Measurements from ENCODE around the gene PDE8B. TPM values are rescaled to one million over a fixed set of nuclear protein-coding genes. Genes with fewer than 3 reads are reported as not detected.

The PDE8B gene
- total RNA-seq, 1 donor from 2014 or later: not detected

GRCh38 chr5:77192441-77193050 lies 17.9 kb upstream of the PDE8B start:
- Mint-ChIP-seq H3K9me3 (peaks cover 8% of the 10 kb centered on the region), H3K4me1 (no peaks in the 10 kb centered on the region), H3K4me3 (no peak overlapping the region), H3K27ac (no peak overlapping the region), H3K27me3 (peaks cover 12% of the 10 kb centered on the region), H3K36me3 (ENCODE audit: low read depth) (no peaks in the 10 kb centered on the region)
- CTCF ChIA-PET: no interaction called here
- DNase-seq: no peak
- intact Hi-C loops (cut with micrococcal nuclease): no loop called here
- ATAC-seq (ENCODE audit: low read depth): no peak
- TF ChIP-seq CTCF (IDR thresholded peaks at IDR 0.05): no peak
- POLR2A ChIA-PET: no interaction called here

DNA sequence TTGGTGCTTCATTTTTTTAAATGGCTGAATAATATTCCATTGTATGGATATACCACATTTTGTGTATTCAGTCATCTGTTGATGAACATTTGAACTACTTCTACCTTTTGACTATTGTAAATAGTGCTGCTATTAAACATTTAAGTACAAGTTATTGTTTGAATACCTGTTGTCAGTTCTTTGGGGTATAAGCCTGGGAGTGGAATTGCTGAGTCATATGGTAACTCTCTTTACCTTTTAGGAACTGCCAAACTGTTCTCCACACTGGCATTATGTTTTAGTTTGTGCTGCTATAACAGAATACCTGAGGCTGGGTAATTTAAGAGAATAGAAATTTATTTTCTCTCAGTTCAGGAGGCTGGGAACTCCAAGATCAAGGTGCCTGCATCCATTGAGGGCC lies 15.7 kb upstream of the PDE8B start:
- ATAC-seq (ENCODE audit: low read depth): no peak
- CTCF ChIA-PET: no interaction called here

DNA sequence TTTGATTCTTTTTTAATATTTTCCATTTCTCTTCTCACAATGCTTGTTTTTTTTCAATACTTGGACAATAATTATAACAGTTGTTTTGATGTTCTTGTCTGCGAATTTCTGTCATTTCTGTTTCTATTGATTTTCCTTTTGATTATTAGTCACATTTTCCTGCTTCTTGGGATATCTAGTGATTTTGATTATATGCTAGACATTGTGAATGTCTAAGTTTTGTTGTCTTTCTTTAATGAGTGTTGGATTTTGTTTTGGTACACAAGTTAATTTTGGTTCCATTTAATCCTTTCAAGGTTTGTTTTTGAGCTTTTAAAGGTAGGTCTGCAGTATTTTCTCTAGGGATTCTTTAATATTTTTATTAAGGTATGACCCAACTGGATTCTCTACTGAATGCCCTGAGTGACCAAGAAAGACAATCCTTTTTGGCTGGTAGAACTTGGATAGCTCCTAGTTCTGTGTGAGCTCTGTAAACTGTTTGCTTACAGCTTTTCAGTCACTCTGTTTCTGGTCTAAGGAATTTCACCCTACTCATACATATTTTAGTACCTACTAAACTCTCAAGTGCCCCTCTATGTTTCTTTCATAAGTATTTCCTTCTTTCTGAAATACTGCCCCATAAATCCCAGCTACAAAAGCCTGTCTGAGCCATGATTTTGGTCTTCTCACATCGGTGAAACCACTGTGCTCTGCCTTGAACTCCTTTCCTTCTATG lies 12.5 kb upstream of the PDE8B start:
- no peak for DNase-seq
- Mint-ChIP-seq H3K4me3 (no peak overlapping the region), H3K4me1 (no peaks in the 10 kb centered on the region), H3K27me3 (peaks cover 14% of the 10 kb centered on the region), H3K9me3 (peaks cover 17% of the 10 kb centered on the region), H3K36me3 (ENCODE audit: low read depth) (no peaks in the 10 kb centered on the region), H3K27ac (no peak overlapping the region)
- ChIA-PET POLR2A (no interaction called here), CTCF (no interaction called here)
- ATAC-seq (ENCODE audit: low read depth): no peak
- intact Hi-C loops (cut with micrococcal nuclease): no loop called here
- TF ChIP-seq CTCF (IDR thresholded peaks at IDR 0.05): no peak

More for the DNA sequence above, 15.7 kb upstream of the PDE8B start:
- Mint-ChIP-seq H3K27ac (no peak overlapping the region), H3K9me3 (peaks cover 17% of the 10 kb centered on the region), H3K27me3 (peaks cover 12% of the 10 kb centered on the region), H3K4me3 (no peak overlapping the region), H3K4me1 (no peaks in the 10 kb centered on the region), H3K36me3 (ENCODE audit: low read depth) (no peaks in the 10 kb centered on the region)
- intact Hi-C loops (cut with micrococcal nuclease): no loop called here
- no peak for DNase-seq
- POLR2A ChIA-PET: no interaction called here
- TF ChIP-seq CTCF (IDR thresholded peaks at IDR 0.05): no peak

DNA sequence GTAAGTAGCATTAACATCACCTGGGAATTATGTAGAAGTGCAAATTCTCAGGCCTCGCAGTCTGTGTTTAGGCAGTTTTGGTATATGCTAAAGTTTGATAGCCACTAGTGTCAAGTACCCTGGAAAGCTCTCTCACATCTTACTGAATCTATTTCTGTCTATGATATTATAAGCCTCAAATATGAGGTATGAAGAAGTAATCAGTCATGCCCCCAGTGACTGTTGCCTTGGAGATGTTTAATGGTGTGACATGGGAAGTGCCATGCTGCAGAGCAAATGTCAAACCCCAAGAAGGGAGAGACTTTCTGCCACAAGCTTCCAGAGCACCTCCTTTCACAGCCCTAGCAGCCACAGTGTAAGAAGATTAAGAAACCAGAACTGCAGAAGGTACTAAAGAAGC lies 9.8 kb upstream of the PDE8B start:
- H3K4me1 Mint-ChIP-seq: no peaks in the 10 kb centered on the region
- H3K4me3 Mint-ChIP-seq: no peak overlapping the region
- no peak for TF ChIP-seq CTCF (IDR thresholded peaks at IDR 0.05)
- H3K27me3 Mint-ChIP-seq: peaks cover 14% of the 10 kb centered on the region
- intact Hi-C loops (cut with micrococcal nuclease): no loop called here
- ChIA-PET CTCF (no interaction called here), POLR2A (no interaction called here)
- H3K9me3 Mint-ChIP-seq: peaks cover 11% of the 10 kb centered on the region
- H3K36me3 Mint-ChIP-seq (ENCODE audit: low read depth): no peaks in the 10 kb centered on the region
- ATAC-seq (ENCODE audit: low read depth): no peak
- no peak overlapping the region for H3K27ac Mint-ChIP-seq
- DNase-seq: no peak

DNA sequence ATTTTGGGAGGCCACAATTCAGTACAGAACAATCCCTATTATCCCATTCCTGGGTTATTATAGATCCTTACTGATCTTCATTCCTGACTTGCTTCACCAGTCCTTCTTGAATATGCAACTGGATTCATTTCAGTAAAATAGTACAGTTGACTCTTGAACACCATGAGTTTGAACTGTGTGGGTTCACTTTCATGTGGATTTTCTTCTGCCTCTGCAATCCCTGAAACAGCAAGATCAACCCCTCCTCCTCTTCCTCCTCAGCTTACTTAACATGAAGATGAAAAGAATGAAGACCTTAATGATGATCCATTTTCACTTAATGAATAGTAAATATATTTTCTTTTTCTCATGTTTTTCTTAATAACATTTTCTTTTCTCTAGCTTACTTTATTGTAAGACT lies 8.3 kb upstream of the PDE8B start:
- no peak for ATAC-seq (ENCODE audit: low read depth)
- Mint-ChIP-seq H3K27ac (no peak overlapping the region), H3K36me3 (ENCODE audit: low read depth) (no peaks in the 10 kb centered on the region), H3K4me1 (no peaks in the 10 kb centered on the region), H3K4me3 (no peak overlapping the region), H3K9me3 (peaks cover 11% of the 10 kb centered on the region), H3K27me3 (peaks cover 18% of the 10 kb centered on the region)
- TF ChIP-seq CTCF (IDR thresholded peaks at IDR 0.05): no peak
- intact Hi-C loops (cut with micrococcal nuclease): no loop called here
- DNase-seq: no peak
- ChIA-PET CTCF (no interaction called here), POLR2A (no interaction called here)

Data from activated B cell treated with CpG ODN at 0.5 μM for 24 hours (primary cell).